ENCODE measurements around the gene EIF2B2. TPM values are rescaled to one million over a fixed set of nuclear protein-coding genes. Genes with fewer than 3 reads are reported as not detected.
A peak's percentile ranks its signal among the peaks of the same experiment; 100 is the strongest.

The EIF2B2 gene
- total and polyA plus RNA-seq, 9 of the 15 experiments (the other 6 are each of a cell fraction or from before 2014, with no cell fraction given) = 10.6 to 94.1 (median 38.9) TPM

- TF ChIP-seq FOXP4 (CRISPR knock-in tag; IDR thresholded peaks at IDR 0.05; ENCODE audit: borderline replicate concordance) (no peak), HMBOX1 (IDR thresholded peaks at IDR 0.05) (no peak), ZZZ3 (IDR thresholded peaks at IDR 0.05) (no peak), MTF1 (CRISPR knock-in tag; IDR thresholded peaks at IDR 0.05; ENCODE audit: borderline replicate concordance) (no peak), XRCC3 (IDR thresholded peaks at IDR 0.05) (no peak), KDM2B (CRISPR knock-in tag; IDR thresholded peaks at IDR 0.05) (no peak), E2F3 (CRISPR knock-in tag; IDR thresholded peaks at IDR 0.05) (no peak), ASH1L (IDR thresholded peaks at IDR 0.05; ENCODE audit: borderline replicate concordance, low read depth, partially characterized antibody) (peak; percentile 38), ATF2 (CRISPR knock-in tag; IDR thresholded peaks at IDR 0.05) (no peak), ZNF316 (IDR thresholded peaks at IDR 0.05) (no peak), HMGN3 (IDR thresholded peaks at IDR 0.05; ENCODE audit: borderline replicate concordance, extremely low read depth, insufficient read length, low read depth, low read length) (no peak), E2F1 (CRISPR knock-in tag; IDR thresholded peaks at IDR 0.05) (no peak), SIX5 (IDR thresholded peaks at IDR 0.05; ENCODE audit: borderline replicate concordance in 1 of 2, insufficient read depth in 1 of 2, low read depth in 1 of 2, low read length in 2 of 2) (no peak), ZNF263 (CRISPR knock-in tag; IDR thresholded peaks at IDR 0.05; ENCODE audit: borderline replicate concordance) (no peak), ZFPM2 (CRISPR knock-in tag; IDR thresholded peaks at IDR 0.05) (no peak), HMG20B (CRISPR knock-in tag; IDR thresholded peaks at IDR 0.05) (no peak), SMC3 (conservative IDR thresholded peaks at IDR 0.05; ENCODE audit: insufficient read depth, low read depth, low read length) (no peak), STAT6 (CRISPR knock-in tag; IDR thresholded peaks at IDR 0.05) (no peak)
Measured at GRCh38 chr14:75002392-75003249, at the start of gene EIF2B2 (continued).
